ENCODE measurements around the gene GNE.

GRCh38 chr9:36237230-36237629, 21.0 kb downstream of the GNE start:
- TF ChIP-seq CTCF (conservative IDR thresholded peaks at IDR 0.05; ENCODE audit: low read depth, low read length), result no peak
- no peak for TF ChIP-seq EZH2 (IDR thresholded peaks at IDR 0.05; ENCODE audit: low read length, unreplicated experiment)

All from PC-3 (cell line).